HG02623 (cell line): ENCODE data around the gene ACSM3.
A peak's percentile ranks its signal among the peaks of the same experiment; 100 is the strongest.
"Not testable (repeated sequence)": the region's sequence is repeated elsewhere in the genome, so short reads cannot be mapped to it uniquely, and the experiment has no call there.

Experiments used
- ATAC-seq: cut with Tn5 transposase; IDR thresholded peaks from one replicate; pipeline ENCODE4 v1.9.1; 2021; ENCODE audit warnings: moderate library complexity; ENCODE audit not compliant: unreplicated experiment

The ACSM3 gene

GRCh38 chr16:20763461-20764232 lies at the start of gene ACSM3:
Gene ACSM3 (plus strand): TSS chr16:20764014. CDS start chr16:20770035, 6,021 bp downstream.
- peak; percentile 98 for ATAC-seq

GRCh38 chr16:20717718-20718117 lies 46.1 kb upstream of the ACSM3 start:
- ATAC-seq, result not testable (repeated sequence)

- no peak for ATAC-seq
Observed at GRCh38 chr16:20720251-20720650, 43.6 kb upstream of the ACSM3 start.

- ATAC-seq, result no peak
Observed at GRCh38 chr16:20726661-20727060, 37.2 kb upstream of the ACSM3 start.

- ATAC-seq, result no peak
Observed at GRCh38 chr16:20727181-20727580, 36.6 kb upstream of the ACSM3 start.

GRCh38 chr16:20729141-20729540 lies 34.7 kb upstream of the ACSM3 start:
- ATAC-seq, result no peak

- ATAC-seq, result no peak
Observed at GRCh38 chr16:20734056-20734455, 29.8 kb upstream of the ACSM3 start.

GRCh38 chr16:20734782-20735181 lies 29.0 kb upstream of the ACSM3 start:
- ATAC-seq, result no peak

GRCh38 chr16:20735490-20735889 lies 28.3 kb upstream of the ACSM3 start:
- no peak for ATAC-seq

GRCh38 chr16:20740007-20740883 lies 23.6 kb upstream of the ACSM3 start:
- ATAC-seq, result no peak

- peak; percentile 74 for ATAC-seq
Observed at GRCh38 chr16:20740901-20741521, 22.8 kb upstream of the ACSM3 start.

- peak; percentile 73 for ATAC-seq
Observed at GRCh38 chr16:20741554-20742285, 22.1 kb upstream of the ACSM3 start, which contains the start of gene THUMPD1. Gene THUMPD1 (minus strand): TSS chr16:20741818. CDS start chr16:20741739, 79 bp downstream.

GRCh38 chr16:20743591-20743990 lies 20.2 kb upstream of the ACSM3 start:
- no peak for ATAC-seq

GRCh38 chr16:20744922-20745440 lies 18.8 kb upstream of the ACSM3 start:
- no peak for ATAC-seq

GRCh38 chr16:20746461-20746860 lies 17.4 kb upstream of the ACSM3 start:
- no peak for ATAC-seq

GRCh38 chr16:20747030-20747816 lies 16.6 kb upstream of the ACSM3 start:
- ATAC-seq, result no peak

- no peak for ATAC-seq
Observed at GRCh38 chr16:20749474-20749873, 14.3 kb upstream of the ACSM3 start.

- no peak for ATAC-seq
Observed at GRCh38 chr16:20750558-20750957, 13.3 kb upstream of the ACSM3 start.

- no peak for ATAC-seq
Observed at GRCh38 chr16:20753727-20754126, 10.1 kb upstream of the ACSM3 start.

GRCh38 chr16:20755238-20755637 lies 8.6 kb upstream of the ACSM3 start:
- ATAC-seq, result no peak
